Muscle of leg (tissue), 11 donors: ENCODE results near the gene TOP1. TPM values are rescaled to one million over a fixed set of nuclear protein-coding genes. Genes with fewer than 3 reads are reported as not detected.

ENCODE experiments used
- DNase-seq: peaks from one replicate; pipeline ENCODE4 v3.0.0; 2013
- H3K27ac ChIP-seq: one replicate; pipeline ENCODE4 v1.5.1; 2013; ENCODE audit warnings: mild to moderate bottlenecking, low read length, control low read depth
- H3K27me3 ChIP-seq: one replicate; pipeline ENCODE4 v1.6.1; 2013; ENCODE audit warnings: low read length; ENCODE audit not compliant: control insufficient read depth, insufficient read depth
- H3K36me3 ChIP-seq: one replicate; pipeline ENCODE4 v1.6.1; 2013; ENCODE audit warnings: low read length; ENCODE audit not compliant: control insufficient read depth, insufficient read depth
- H3K4me1 ChIP-seq: one replicate; pipeline ENCODE4 v1.6.1; 2013; ENCODE audit warnings: low read length; ENCODE audit not compliant: control insufficient read depth, insufficient read depth
- H3K4me3 ChIP-seq: one replicate; pipeline ENCODE4 v1.5.1; 2013; ENCODE audit warnings: low read length, control low read depth
- H3K9me3 ChIP-seq: replicated peaks from 2 replicates; pipeline ENCODE4 v1.6.1; 2013; ENCODE audit warnings: low read depth, low read length; ENCODE audit not compliant: control insufficient read depth
- WGBS: methylation state at CpG from one replicate; pipeline ENCODE4 v1.1.5; 2013; ENCODE audit warnings: missing lambda C conversion rate; ENCODE audit not compliant: insufficient coverage; 5-methylcytosine and 5-hydroxymethylcytosine counted together
- polyA plus RNA-seq, 8 donors: library from polyadenylated mRNA; unstranded; fragments of 120-200 nt; gene quantifications; one replicate each; pipeline versions ENCODE4 v1.2.1 to v1.2.3, GENCODE V29; 2013; ENCODE audit warnings: inconsistent platforms in 1 of 8, low replicate concordance in 1 of 8; ENCODE audit not compliant: insufficient read length in 8 of 8, insufficient read depth in 1 of 8
- total RNA-seq: library from RNA; stranded (reverse); fragments of 120-200 nt; gene quantifications from one replicate; pipeline ENCODE4 v1.2.4, GENCODE V29; 2013

Gene TOP1
- total and polyA plus RNA-seq, 9 donors, result 17.2 to 71.6 (median 57.9) TPM

- peak overlapping the region; percentile 20 for H3K27ac ChIP-seq
- peak; percentile 34 for DNase-seq
- H3K27me3 ChIP-seq, result no peaks in the 10 kb centered on the region
- peaks cover 91% of the 10 kb centered on the region for H3K36me3 ChIP-seq
- WGBS, result 61% methylated on average over 15 of the region's 18 CpGs
- H3K4me1 ChIP-seq, result peaks cover 20% of the 10 kb centered on the region
- H3K4me3 ChIP-seq, result no peak overlapping the region
- no peaks in the 10 kb centered on the region for H3K9me3 ChIP-seq
Observed at GRCh38 chr20:41172296-41173140, 143.9 kb downstream of the TOP1 start.

GRCh38 chr20:41173161-41173721 is 144.6 kb downstream of the TOP1 start:
- no peaks in the 10 kb centered on the region for H3K27me3 ChIP-seq
- DNase-seq, result peak; percentile 90
- H3K4me3 ChIP-seq, result no peak overlapping the region
- H3K4me1 ChIP-seq, result peaks cover 27% of the 10 kb centered on the region
- peaks cover 84% of the 10 kb centered on the region for H3K36me3 ChIP-seq
- WGBS, result 18% methylated on average over 6 of the region's 9 CpGs
- H3K27ac ChIP-seq, result peak overlapping the region; percentile 42
- no peaks in the 10 kb centered on the region for H3K9me3 ChIP-seq

GRCh38 chr20:41173791-41174341 is 145.2 kb downstream of the TOP1 start:
- DNase-seq, result peak; percentile 15
- Histone ChIP-seq H3K36me3 (peaks cover 78% of the 10 kb centered on the region), H3K4me3 (no peak overlapping the region), H3K27ac (peak overlapping the region; percentile 42), H3K27me3 (no peaks in the 10 kb centered on the region), H3K4me1 (peaks cover 33% of the 10 kb centered on the region), H3K9me3 (no peaks in the 10 kb centered on the region)
- WGBS, result 80% methylated on average over 13 of the region's 13 CpGs

Other genes starting within 250 kb of the TOP1 start
- gene PLCG1, start 108.7 kb downstream of the TOP1 start, total RNA-seq, result 69.4 TPM
- 100 to 1,000 TPM in 3 of 8 donors, 10 to 100 TPM in 5; 74.8 to 118 (median 95.5) TPM for gene PLCG1, start 108.7 kb downstream of the TOP1 start, polyA plus RNA-seq